ENCODE measurements around the gene NHSL2.
"Not testable (repeated sequence)": the region's sequence is repeated elsewhere in the genome, so short reads cannot be mapped to it uniquely, and the experiment has no call there.

Gene NHSL2

DNA sequence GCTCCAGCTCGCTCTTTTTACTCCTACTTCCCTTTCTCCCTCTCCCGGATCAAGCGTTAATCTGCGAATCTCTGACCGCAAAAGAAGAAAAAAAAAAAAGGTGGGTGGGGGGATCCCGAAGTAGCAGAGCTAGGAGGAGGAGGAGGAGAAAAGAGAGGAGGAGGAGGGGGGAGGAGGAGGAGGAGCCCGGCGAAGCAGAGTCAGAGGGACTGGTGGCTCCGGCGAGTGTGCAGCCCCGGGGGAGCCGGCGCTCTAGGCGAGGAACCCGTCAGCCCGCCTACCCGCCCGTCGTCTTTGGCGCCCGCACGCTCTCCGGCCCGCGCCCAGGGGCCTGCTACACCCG is at the start of gene NHSL2:
Gene NHSL2, plus strand, starts transcription at position 203 of the 343 bp plus-strand sequence.
- DNase-seq, result no peak

DNA sequence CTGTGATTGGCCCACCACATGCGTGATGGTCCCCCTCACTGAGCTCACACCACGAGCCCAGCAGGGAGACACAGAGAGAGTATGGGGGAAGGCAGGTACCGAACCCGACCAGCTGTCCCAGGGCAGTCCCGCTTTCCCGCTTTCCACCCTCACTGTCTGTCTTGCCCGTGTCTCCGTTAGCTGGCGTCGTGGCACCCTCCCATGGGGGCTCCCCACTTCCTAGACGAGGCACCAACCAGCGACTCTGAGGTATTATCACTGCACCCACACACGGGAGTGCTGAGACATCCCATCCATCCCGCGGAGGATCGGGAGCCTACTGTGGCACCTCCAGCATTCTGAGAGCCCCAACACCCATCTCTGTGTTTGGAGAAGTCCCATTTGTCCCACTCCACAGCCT is 43.0 kb upstream of the NHSL2 start:
- DNase-seq, result no peak

GRCh38 chrX:71869566-71869965 is 41.1 kb upstream of the NHSL2 start:
- peak; percentile 52 for DNase-seq

- DNase-seq, result peak; percentile 52
These were observed 40.2 kb upstream of the NHSL2 start for GRCh38 chrX:71870208-71871098.

GRCh38 chrX:71871367-71871766 is 39.3 kb upstream of the NHSL2 start:
- DNase-seq, result peak; percentile 50

- DNase-seq, result no peak
These were observed 37.8 kb upstream of the NHSL2 start for GRCh38 chrX:71872542-71873458.

DNA sequence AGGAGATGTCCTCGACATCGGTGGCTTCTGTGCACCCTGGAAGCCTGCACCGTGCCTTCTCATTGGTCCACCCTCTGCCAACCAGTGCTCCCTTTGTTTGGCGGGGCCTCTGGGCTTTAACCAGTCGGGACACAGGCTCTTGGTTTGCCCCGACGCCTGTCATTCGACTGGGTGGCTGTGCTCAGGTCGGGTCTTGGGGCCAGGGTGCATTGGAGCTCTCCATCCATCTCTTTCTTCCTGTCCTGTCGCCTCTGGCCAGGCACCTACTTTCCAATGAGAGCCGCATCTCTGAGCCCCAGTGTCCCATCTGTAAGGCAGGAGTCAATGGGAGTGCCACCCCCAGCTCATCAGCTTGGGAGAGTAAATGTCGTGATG is 37.2 kb upstream of the NHSL2 start:
- DNase-seq, result no peak

GRCh38 chrX:71876841-71877240 is 33.8 kb upstream of the NHSL2 start:
- not testable (repeated sequence) for DNase-seq

DNA sequence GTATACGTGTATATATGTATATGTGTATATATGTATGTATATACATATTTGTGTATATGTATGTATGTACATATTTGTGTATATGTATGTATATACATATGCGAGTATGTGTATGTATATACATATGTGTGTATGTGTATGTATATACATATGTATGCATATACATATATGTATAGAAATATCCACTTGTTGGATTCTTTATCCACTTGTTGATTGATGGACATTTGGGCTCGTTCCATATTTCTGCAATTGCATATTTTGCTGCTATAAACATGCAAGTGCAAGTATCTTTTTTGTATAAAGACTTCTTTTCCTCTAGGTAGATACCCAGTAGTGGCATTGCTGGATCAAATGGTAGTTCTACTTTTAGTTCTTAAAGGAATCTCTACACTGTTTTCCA is 25.5 kb upstream of the NHSL2 start:
- no peak for DNase-seq

DNA sequence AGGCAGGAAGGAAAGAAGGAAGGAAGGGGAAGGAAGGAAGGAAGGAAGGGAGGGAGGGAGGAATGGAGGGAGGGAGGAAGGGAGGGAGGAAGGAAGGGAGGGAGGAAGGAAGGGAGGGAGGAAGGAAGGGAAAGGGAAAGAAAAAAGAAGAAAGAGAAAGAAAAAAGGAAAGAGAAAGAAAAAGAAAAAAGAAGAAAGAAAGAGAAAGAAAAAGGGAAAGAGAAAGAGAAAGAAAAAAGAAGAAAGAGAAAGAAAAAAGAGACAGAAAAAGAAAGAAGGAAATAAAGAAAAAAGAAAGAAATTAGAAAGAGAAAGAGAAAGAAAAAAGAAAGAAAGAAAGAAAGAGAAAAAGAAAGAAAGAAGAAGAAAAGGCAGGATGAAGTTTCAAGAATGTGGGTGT is 15.0 kb upstream of the NHSL2 start:
- no peak for DNase-seq

DNA sequence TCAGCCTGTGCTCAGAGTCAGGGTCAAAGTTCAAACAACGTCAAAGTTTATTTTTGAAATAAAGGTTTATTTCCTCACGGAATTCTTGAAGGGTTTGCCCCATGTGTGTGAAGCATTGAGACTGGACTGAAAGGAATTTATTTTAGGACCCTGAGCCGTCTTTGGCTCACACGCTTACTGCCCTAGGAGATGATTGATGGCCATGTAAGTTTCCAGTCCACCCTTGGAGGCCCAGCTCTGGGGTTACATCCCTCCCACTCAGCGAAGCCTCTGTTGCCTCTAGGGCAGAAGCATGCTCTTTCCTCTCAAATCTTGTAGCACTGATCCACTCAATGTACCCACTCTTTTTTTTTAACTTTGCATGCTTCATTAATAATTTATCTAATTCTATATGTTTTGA is 4.5 kb upstream of the NHSL2 start:
- DNase-seq, result no peak

GRCh38 chrX:71908387-71908786 is 2.3 kb upstream of the NHSL2 start:
- no peak for DNase-seq

GRCh38 chrX:71909956-71910355 is 689 bp upstream of the NHSL2 start:
- no peak for DNase-seq

- DNase-seq, result peak; percentile 61
These were observed 513 bp downstream of the NHSL2 start for GRCh38 chrX:71910986-71911730.

- DNase-seq, result no peak
These were observed 1.0 kb downstream of the NHSL2 start for GRCh38 chrX:71911731-71912050.

DNA sequence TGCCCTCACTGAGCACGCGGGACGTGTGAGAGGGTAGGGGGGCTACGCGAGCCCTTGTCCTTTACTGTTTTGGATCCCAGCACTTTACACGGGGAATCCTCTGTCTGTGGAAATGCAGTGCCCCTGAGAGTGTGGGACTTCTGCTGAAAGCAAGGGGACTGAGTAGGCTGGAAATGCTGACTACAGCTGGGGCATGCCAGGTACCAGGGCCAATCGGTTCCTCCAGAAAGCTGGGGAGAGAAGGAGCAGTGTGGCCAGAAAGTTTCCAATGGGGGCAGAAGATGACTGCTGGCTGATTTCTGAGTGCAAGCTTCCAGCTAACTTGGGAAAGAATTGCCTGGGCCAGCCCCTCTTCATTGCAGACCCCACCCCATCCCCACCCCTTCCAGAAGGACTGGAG is 1.5 kb downstream of the NHSL2 start:
- DNase-seq, result no peak

DNA sequence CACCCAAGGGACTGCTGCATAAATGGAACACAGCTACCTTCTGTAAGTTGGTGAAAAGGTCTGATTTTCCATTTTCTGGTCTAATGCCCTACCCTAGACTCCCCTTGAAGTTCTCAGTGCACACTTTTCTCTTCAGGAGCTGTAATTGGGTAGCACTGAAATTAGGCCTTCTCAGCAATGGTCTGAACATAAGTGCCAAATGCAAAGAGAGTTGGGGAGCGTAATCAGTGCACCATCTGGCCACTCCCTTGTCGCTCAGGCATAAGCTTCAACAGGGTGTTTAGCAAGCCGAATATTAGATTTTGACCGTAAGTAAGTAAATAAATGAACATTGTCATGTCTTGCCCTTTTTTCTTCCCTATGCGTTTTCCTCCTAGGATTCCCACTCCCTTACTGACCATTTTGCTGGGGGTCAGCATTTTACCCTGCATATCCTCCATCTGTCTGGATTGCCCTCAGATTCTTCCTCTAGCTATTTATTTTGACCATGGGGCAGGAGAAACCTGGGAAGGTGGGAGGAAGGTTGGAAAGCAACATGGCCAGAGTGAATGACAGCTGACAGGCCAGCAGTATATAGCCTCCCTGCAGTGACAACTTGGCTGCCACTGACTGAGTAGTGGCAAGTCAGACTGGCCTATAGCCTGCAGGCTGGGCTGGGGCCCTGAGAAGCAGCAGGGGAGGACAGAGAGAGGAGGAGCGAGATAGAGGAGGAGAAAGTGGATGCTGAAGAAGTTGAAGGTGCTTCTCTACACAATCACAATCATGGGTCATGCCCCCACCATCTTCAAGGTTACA is 2.7 kb downstream of the NHSL2 start:
- no peak for DNase-seq

GRCh38 chrX:71917621-71918343 is 7.1 kb downstream of the NHSL2 start:
- DNase-seq, result no peak

DNA sequence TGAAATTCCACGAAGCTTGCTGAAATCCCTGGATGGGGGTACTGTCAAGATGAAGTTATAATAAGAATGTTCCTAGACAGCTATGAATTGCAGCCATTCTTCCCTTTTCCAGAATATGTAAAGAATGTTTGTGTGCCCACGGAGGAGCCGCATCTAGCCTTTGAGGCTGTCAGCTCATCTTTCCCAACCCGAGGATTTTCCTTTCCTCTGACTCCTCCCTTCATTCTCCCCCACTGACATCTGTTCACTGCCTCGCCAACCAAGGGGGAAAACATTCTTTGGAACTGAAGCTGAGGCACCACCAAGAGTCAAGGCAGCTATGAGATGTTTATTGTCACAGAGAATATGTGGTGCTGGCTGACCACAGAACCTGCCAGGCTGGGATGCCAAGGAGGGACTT is 8.8 kb downstream of the NHSL2 start:
- no peak for DNase-seq

- DNase-seq, result no peak
These were observed 9.2 kb downstream of the NHSL2 start for GRCh38 chrX:71919886-71920285.

GRCh38 chrX:71922686-71923085 is 12.0 kb downstream of the NHSL2 start:
- no peak for DNase-seq

- DNase-seq, result no peak
These were observed 12.9 kb downstream of the NHSL2 start for GRCh38 chrX:71923516-71923915.

Data from activated CD8-positive, alpha-beta memory T cell treated with anti-CD3 and anti-CD28 coated beads, Interleukin-2, amount 50 U/mL, for 48 hours (primary cell).